ENCODE data around the gene TMEM233. TPM values are rescaled to one million over a fixed set of nuclear protein-coding genes. Genes with fewer than 3 reads are reported as not detected.

TMEM233 gene
- total and polyA plus RNA-seq, 9 of the 15 experiments (the other 6 are each of a cell fraction or from before 2014, with no cell fraction given) = 0.04 to 0.17 (median 0.07) TPM; not detected in 2

- no TSS peak for BruUV-seq (replicated peaks)
- WGBS (ENCODE audit: insufficient coverage, low coverage, missing lambda C conversion rate) = 0% methylated on average over 3 of the region's 3 CpGs
- no peak overlapping the region for H3K4me2 ChIP-seq (ENCODE audit: insufficient read depth, low read length)
- no peaks in the 10 kb centered on the region for H3K79me2 ChIP-seq (ENCODE audit: control insufficient read depth, insufficient read depth, low read length)
- H3K27ac ChIP-seq (ENCODE audit: extremely low read depth, low read depth, low read length) = no peak overlapping the region
- ATAC-seq (no peak), DNase-seq (ENCODE audit: extremely low read depth in 1 of 4, low spot score in 3 of 4) (no peak), FAIRE-seq (no peak)
- no peaks in the 10 kb centered on the region for H4K20me1 ChIP-seq (replicated peaks; ENCODE audit: control insufficient read depth, insufficient read depth, low read length)
- in situ Hi-C loops (cut with MboI) = no loop called here
- no peak overlapping the region for H2AFZ ChIP-seq (ENCODE audit: low read depth, low read length)
- 0 out of 2 replicates have a peak, but pooled peaks cover 1% of the 10 kb centered on the region for H3K9me3 ChIP-seq (replicated peaks; ENCODE audit: control insufficient read depth, insufficient read depth, low read depth, low read length)
- TF ChIP-seq MXI1 (IDR thresholded peaks at IDR 0.05; ENCODE audit: low read depth, low read length) (no peak), ZFP36 (IDR thresholded peaks at IDR 0.05; ENCODE audit: low read depth, low read length, partially characterized antibody) (peak; percentile 51), CREBBP (IDR thresholded peaks at IDR 0.05; ENCODE audit: low read depth, low read length) (no peak), THRAP3 (IDR thresholded peaks at IDR 0.05; ENCODE audit: borderline replicate concordance) (no peak), ZNF280B (CRISPR knock-in tag; IDR thresholded peaks at IDR 0.05) (no peak)
- peaks cover 0 to 5% of the 10 kb centered on the region in 2 experiments; a peak in 3 of 5 replicates for H3K27me3 ChIP-seq (ENCODE audit: control insufficient read depth in 2 of 2, insufficient read depth in 2 of 2, low read length in 2 of 2)
- no peaks in the 10 kb centered on the region for H3K9me1 ChIP-seq (ENCODE audit: control insufficient read depth, insufficient read depth, low read length)
- H3K9ac ChIP-seq (ENCODE audit: insufficient read depth in 1 of 2, low read depth in 2 of 2, low read length in 2 of 2) = no peak overlapping the region
- no peaks in the 10 kb centered on the region for H3K4me1 ChIP-seq (replicated peaks in 1 of 2; ENCODE audit: control insufficient read depth in 2 of 2, insufficient read depth in 2 of 2, low read length in 2 of 2)
- no peak overlapping the region for H3K4me3 ChIP-seq
- intact Hi-C loops (cut with micrococcal nuclease) = no loop called here
- ChIA-PET CTCF (ENCODE audit: low intra/inter-chr PET ratio) (no interaction called here), POLR2A (no interaction called here)
- H3K36me3 ChIP-seq (ENCODE audit: control insufficient read depth, insufficient read depth, low read length) = no peaks in the 10 kb centered on the region
Measured at GRCh38 chr12:119609358-119609757, 15.8 kb downstream of the TMEM233 start.

Measured in K562 (cell line).